KOPT-K1 (cell line): Measurements from ENCODE around the gene COASY.

Experiments
- H3K27ac ChIP-seq: fragments of 200-600 bp; sonication (generic); 2 replicates; pipeline ENCODE4 v1.5.1; 2016; ENCODE audit warnings: antibody characterized with exemption, mild to moderate bottlenecking, low read depth, low read length; ENCODE audit not compliant: poor library complexity, severe bottlenecking
- H3K36me3 ChIP-seq: fragments of 200-600 bp; sonication (generic); 2 replicates; pipeline ENCODE4 v1.5.1; 2017; ENCODE audit warnings: antibody characterized with exemption, mild to moderate bottlenecking, low read length, moderate library complexity; ENCODE audit not compliant: insufficient read depth
- H3K9me3 ChIP-seq: fragments of 200-600 bp; sonication (generic); 2 replicates; pipeline ENCODE4 v1.5.1; 2017; ENCODE audit warnings: antibody characterized with exemption, low read length, mild to moderate bottlenecking; ENCODE audit not compliant: insufficient read depth, poor library complexity, severe bottlenecking

Gene COASY

GRCh38 chr17:42522798-42523278 is 39.1 kb upstream of the COASY start:
- Histone ChIP-seq H3K27ac (no peak overlapping the region), H3K36me3 (no peaks in the 10 kb centered on the region), H3K9me3 (no peaks in the 10 kb centered on the region)

GRCh38 chr17:42525221-42525620 is 36.7 kb upstream of the COASY start:
- Histone ChIP-seq H3K36me3 (no peaks in the 10 kb centered on the region), H3K27ac (no peak overlapping the region), H3K9me3 (no peaks in the 10 kb centered on the region)

- no peaks in the 10 kb centered on the region for H3K36me3 ChIP-seq
- H3K9me3 ChIP-seq: no peaks in the 10 kb centered on the region
- H3K27ac ChIP-seq: no peak overlapping the region
These were observed 35.9 kb upstream of the COASY start for GRCh38 chr17:42526031-42526444.

- no peak overlapping the region for H3K27ac ChIP-seq
- H3K9me3 ChIP-seq: no peaks in the 10 kb centered on the region
- H3K36me3 ChIP-seq: no peaks in the 10 kb centered on the region
These were observed 34.0 kb upstream of the COASY start for GRCh38 chr17:42527932-42528331.

- Histone ChIP-seq H3K9me3 (no peaks in the 10 kb centered on the region), H3K27ac (peak overlapping the region; percentile 79)
These were observed 32.9 kb upstream of the COASY start for GRCh38 chr17:42529061-42529460.

GRCh38 chr17:42530952-42531454 is 30.9 kb upstream of the COASY start:
- H3K36me3 ChIP-seq: no peaks in the 10 kb centered on the region
- H3K27ac ChIP-seq: peak overlapping the region; percentile 79
- no peaks in the 10 kb centered on the region for H3K9me3 ChIP-seq

More at GRCh38 chr17:42529061-42529460, 32.9 kb upstream of the COASY start:
- no peaks in the 10 kb centered on the region for H3K36me3 ChIP-seq

GRCh38 chr17:42531455-42532354 is 30.2 kb upstream of the COASY start:
- peak overlapping the region; percentile 79 for H3K27ac ChIP-seq
- H3K9me3 ChIP-seq: no peaks in the 10 kb centered on the region
- H3K36me3 ChIP-seq: no peaks in the 10 kb centered on the region

- Histone ChIP-seq H3K36me3 (no peaks in the 10 kb centered on the region), H3K9me3 (no peaks in the 10 kb centered on the region), H3K27ac (peak overlapping the region; percentile 57)
These were observed 26.5 kb upstream of the COASY start for GRCh38 chr17:42535155-42536047.

GRCh38 chr17:42536048-42536371 is 25.9 kb upstream of the COASY start, which contains the start of gene NAGLU:
TSS of gene NAGLU (plus strand) at chr17:42536241. CDS start at chr17:42536273, 32 bp downstream.
- Histone ChIP-seq H3K36me3 (no peaks in the 10 kb centered on the region), H3K9me3 (no peaks in the 10 kb centered on the region), H3K27ac (peak within 1 kb of the TSS; percentile 57)

GRCh38 chr17:42536372-42537155 is 25.4 kb upstream of the COASY start:
- Histone ChIP-seq H3K36me3 (no peaks in the 10 kb centered on the region), H3K27ac (peak overlapping the region; percentile 57), H3K9me3 (no peaks in the 10 kb centered on the region)

- 0 out of 2 replicates have a peak, but pooled peaks cover under 1% of the 10 kb centered on the region for H3K36me3 ChIP-seq
- peak overlapping the region; percentile 57 for H3K27ac ChIP-seq
- H3K9me3 ChIP-seq: no peaks in the 10 kb centered on the region
These were observed 24.7 kb upstream of the COASY start for GRCh38 chr17:42537156-42537805.

- Histone ChIP-seq H3K27ac (no peak overlapping the region), H3K9me3 (no peaks in the 10 kb centered on the region), H3K36me3 (peaks cover 7% of the 10 kb centered on the region; the same call in 1 of the 2 replicates)
These were observed 24.0 kb upstream of the COASY start for GRCh38 chr17:42537826-42538451.

GRCh38 chr17:42538482-42538881 is 23.5 kb upstream of the COASY start:
- Histone ChIP-seq H3K27ac (no peak overlapping the region), H3K36me3 (peaks cover 8% of the 10 kb centered on the region; the same call in 1 of the 2 replicates), H3K9me3 (no peaks in the 10 kb centered on the region)
